GM12878 (cell line): ENCODE measurements around the gene NAALADL2. TPM values are rescaled to one million over a fixed set of nuclear protein-coding genes. Genes with fewer than 3 reads are reported as not detected.

Experiments
- ATAC-seq: fragments of 200-7000 bp; cut with Tn5 transposase; 3 replicates; pipeline ENCODE4 v1.9.1; 2020; ENCODE audit warnings: mild to moderate bottlenecking, moderate library complexity
- BruUV-seq: library from RNA; stranded (reverse); fragments of 400-500 nt; replicated peaks from 2 replicates; lab custom pipeline; 2021; lab: Mats Ljungman, UMichigan
- CTCF ChIA-PET: fragments of 300-600 bp; sonication (Branson Sonifier 250); formaldehyde crosslinking; extraction: SDS; loops from one replicate; lab custom pipeline; 2021; ENCODE audit warnings: inconsistent platforms; lab: Yijun Ruan, JAX
- POLR2A ChIA-PET: fragments of 350-600 bp; formaldehyde crosslinking; extraction: SDS; loops from one replicate; lab custom pipeline; 2021; ENCODE audit warnings: inconsistent platforms; lab: Charles Lee
- RAD21 ChIA-PET: fragments of 300-600 bp; sonication (Branson Sonifier 250); formaldehyde crosslinking; loops from one replicate; lab custom pipeline; 2023; ENCODE audit warnings: antibody characterized with exemption; ENCODE audit not compliant: unreplicated experiment; lab: Charles Lee
- SMC1A ChIA-PET: fragments of 300-600 bp; sonication (Branson Sonifier 250); formaldehyde crosslinking; loops from one replicate; lab custom pipeline; 2023; ENCODE audit not compliant: unreplicated experiment, uncharacterized antibody; lab: Charles Lee
- DNase-seq: peaks from one replicate; pipeline ENCODE4 v3.0.0-alpha.2; 2011; ENCODE audit warnings: low read depth, low spot score
- FAIRE-seq: peaks from 3 replicates; lab custom pipeline; 2011; peaks lifted over from hg19 to GRCh38; lab: Jason Lieb, UNC
- H2AFZ ChIP-seq: 2 replicates; pipeline ENCODE4 v1.6.0; 2011; ENCODE audit warnings: low read depth, low read length, control low read depth; ENCODE audit not compliant: control insufficient read depth
- H3K27ac ChIP-seq: 2 replicates; pipeline ENCODE4 v1.5.1; 2011; ENCODE audit warnings: control low read depth; ENCODE audit not compliant: control insufficient read depth, insufficient read depth
- H3K27me3 ChIP-seq, 2 experiments: replicated peaks in 1 of 2; 2 replicates each; pipeline versions ENCODE4 v1.6.0 to v1.6.1; 2011; ENCODE audit warnings: low read length in 1 of 2; ENCODE audit not compliant: control insufficient read depth in 2 of 2, insufficient read depth in 2 of 2
- H3K36me3 ChIP-seq, 2 experiments: 2 replicates each; pipeline ENCODE4 v1.5.1; 2011; ENCODE audit warnings: low read length in 1 of 2; ENCODE audit not compliant: control insufficient read depth in 2 of 2, insufficient read depth in 2 of 2
- H3K4me1 ChIP-seq: 2 replicates; pipeline ENCODE4 v1.6.1; 2011; ENCODE audit warnings: mild to moderate bottlenecking, low read length, moderate library complexity, mixed read lengths; ENCODE audit not compliant: control insufficient read depth, insufficient read depth
- H3K4me2 ChIP-seq: 2 replicates; pipeline ENCODE4 v1.6.0; 2011; ENCODE audit warnings: control low read depth; ENCODE audit not compliant: control insufficient read depth, insufficient read depth
- H3K4me3 ChIP-seq: fragments of 200-600 bp; sonication (generic); 2 replicates; pipeline ENCODE4 v1.5.1; 2016
- H3K79me2 ChIP-seq: 2 replicates; pipeline ENCODE4 v1.6.0; 2011; ENCODE audit warnings: low read length; ENCODE audit not compliant: control insufficient read depth, insufficient read depth
- H3K9ac ChIP-seq: 2 replicates; pipeline ENCODE4 v1.8.0; 2011; ENCODE audit warnings: low read length, control low read depth, mixed read lengths; ENCODE audit not compliant: control insufficient read depth, insufficient read depth
- H3K9me3 ChIP-seq: replicated peaks from 3 replicates; pipeline ENCODE4 v1.5.1; 2011; ENCODE audit warnings: mild to moderate bottlenecking, low read length; ENCODE audit not compliant: control insufficient read depth, insufficient read depth
- H4K20me1 ChIP-seq: 2 replicates; pipeline ENCODE4 v1.6.0; 2011; ENCODE audit not compliant: control insufficient read depth, insufficient read depth
- BMI1 ChIP-seq: fragments of 450-650 bp; IDR thresholded peaks from 2 replicates; pipeline ENCODE4 v1.6.1; 2016; ENCODE audit warnings: mild to moderate bottlenecking, moderate library complexity, borderline replicate concordance
- E4F1 ChIP-seq: fragments of 450-650 bp; IDR thresholded peaks from 2 replicates; pipeline ENCODE4 v1.6.1; 2018; ENCODE audit warnings: borderline replicate concordance, mild to moderate bottlenecking; ENCODE audit not compliant: partially characterized antibody
- MTA2 ChIP-seq: fragments of 450-650 bp; IDR thresholded peaks from 2 replicates; pipeline ENCODE4 v1.6.1; 2016; ENCODE audit warnings: low read depth, mild to moderate bottlenecking, moderate library complexity
- NFIC ChIP-seq: IDR thresholded peaks from 2 replicates; pipeline ENCODE4 v1.6.1; 2012; ENCODE audit warnings: low read depth, mild to moderate bottlenecking, inconsistent platforms, low read length, moderate library complexity
- RELB ChIP-seq: fragments of 450-650 bp; IDR thresholded peaks from 2 replicates; pipeline ENCODE4 v1.6.1; 2017; ENCODE audit warnings: low read depth, mild to moderate bottlenecking, moderate library complexity
- SRF ChIP-seq, 2 experiments: IDR thresholded peaks; 2 replicates each; pipeline ENCODE4 v1.6.1; 2011; ENCODE audit warnings: low read depth in 2 of 2, low read length in 2 of 2, mild to moderate bottlenecking in 1 of 2, moderate library complexity in 1 of 2
- USF2 ChIP-seq: IDR thresholded peaks from 2 replicates; pipeline ENCODE4 v1.6.1; 2011; ENCODE audit warnings: low read depth, low read length, improper control_type of control experiment, borderline replicate concordance
- ZBTB11 ChIP-seq: fragments of 450-650 bp; formaldehyde crosslinking; IDR thresholded peaks from 2 replicates; pipeline ENCODE4 v1.5.0; 2022; ENCODE audit warnings: mild to moderate bottlenecking, missing genetic modification characterization
- ZNF274 ChIP-seq: IDR thresholded peaks from one replicate; pipeline ENCODE4 v1.8.0; 2011; ENCODE audit not compliant: insufficient read length, insufficient read depth
- WGBS: methylation state at CpG from one replicate; pipeline ENCODE4 v1.1.6; 2016; ENCODE audit warnings: low lambda C conversion rate; ENCODE audit not compliant: insufficient replicate concordance, insufficient coverage; ENCODE audit errors: missing lambda C conversion rate; 5-methylcytosine and 5-hydroxymethylcytosine counted together
- in situ Hi-C: fragments of 300-500 bp; cut with MboI; formaldehyde crosslinking; loops from 9 replicates; pipeline ENCODE4 v1.14.3; 2018; ENCODE audit warnings: mixed read lengths
- intact Hi-C: fragments of 100-400 bp; cut with micrococcal nuclease; formaldehyde crosslinking; loops from one replicate; pipeline ENCODE4 v1.14.2; 2022; ENCODE audit not compliant: unreplicated experiment
- polyA plus RNA-seq, 11 experiments: library from polyadenylated mRNA; depleted of rRNA in 4 of 11; unstranded in 6 of 11; stranded (reverse) in 5 of 11; fragments of >200 nt; fragmentation: Nextera tagmentation in 4 of 11; fragmentation: Illumina TruSeq in 1 of 11; extraction: Ambion mirVana in 4 of 11; extraction: Trizol in 1 of 11; gene quantifications; 1 replicate in 1 of 11; 2 replicates in 10 of 11; pipeline versions ENCODE4 v1.2.1 to v1.2.3, GENCODE V29; 2011 to 2016; ENCODE audit warnings: inconsistent platforms in 2 of 11, missing spikeins in 2 of 11, low read depth in 1 of 11
- total RNA-seq, 4 experiments: library from RNA; depleted of rRNA in 3 of 4; stranded (reverse); fragments of >200 nt in 3 of 4; fragmentation: Illumina TruSeq in 1 of 4; extraction: Trizol in 1 of 4; gene quantifications; 2 replicates each; pipeline versions ENCODE4 v1.2.1 to v1.2.3, GENCODE V29; 2013 to 2021

Gene NAALADL2
- total and polyA plus RNA-seq, 10 of the 15 experiments (the other 5 are each of a cell fraction or from before 2014, with no cell fraction given): 0.06 to 10.8 (median 0.46) TPM

- no peak for TF ChIP-seq E4F1
- no peak for TF ChIP-seq MTA2
- TF ChIP-seq ZNF274: no peak
- TF ChIP-seq USF2: no peak
These were observed 554.8 kb downstream of the NAALADL2 start (continued) for GRCh38 chr3:175413926-175414325.

- Histone ChIP-seq H3K27me3 (no peaks in the 10 kb centered on the region), H3K9ac (no peak overlapping the region), H3K27ac (no peak overlapping the region), H3K4me3 (no peak overlapping the region), H3K9me3 (no peaks in the 10 kb centered on the region), H3K79me2 (no peaks in the 10 kb centered on the region), H4K20me1 (no peaks in the 10 kb centered on the region), H2AFZ (no peak overlapping the region), H3K4me1 (no peaks in the 10 kb centered on the region), H3K4me2 (no peak overlapping the region), H3K36me3 (no peaks in the 10 kb centered on the region)
- SMC1A ChIA-PET: interaction anchor here (1.7 to 2.9 kb wide), 3 partner anchors 58 to 141 kb away, joined by 5 to 18 read pairs (median 15); no protein-coding TSS in a partner anchor
- intact Hi-C loops (no loop called here), in situ Hi-C loops (no loop called here)
- no TSS peak for BruUV-seq
- POLR2A ChIA-PET: no interaction called here
- DNase-seq (no peak), ATAC-seq (peak; percentile 73), FAIRE-seq (no peak)
- RAD21 ChIA-PET: interaction anchor here (0.6 to 2.8 kb wide), 7 partner anchors 11 to 222 kb away, joined by 3 to 13 read pairs (median 3); no protein-coding TSS in a partner anchor
- CTCF ChIA-PET: interaction anchor here (0.6 kb wide), 1 partner anchor 19 kb away, joined by 3 read pairs; no protein-coding TSS in a partner anchor
- WGBS: 37% methylated on average over 2 of the region's 2 CpGs
- TF ChIP-seq ZBTB11 (CRISPR knock-in tag) (no peak), BMI1 (peak; percentile 60; the same call in 1 of the 2 replicates), RELB (peak; percentile 58; the same call in 1 of the 2 replicates), NFIC (no peak), SRF (IDR thresholded peaks at IDR 0.05; ENCODE audit: low read depth in 2 of 2, low read length in 2 of 2) (no peak)
These were observed 557.5 kb downstream of the NAALADL2 start for GRCh38 chr3:175416600-175416999.
